ENCODE results near the gene PPP1R17.

Gene PPP1R17

DNA sequence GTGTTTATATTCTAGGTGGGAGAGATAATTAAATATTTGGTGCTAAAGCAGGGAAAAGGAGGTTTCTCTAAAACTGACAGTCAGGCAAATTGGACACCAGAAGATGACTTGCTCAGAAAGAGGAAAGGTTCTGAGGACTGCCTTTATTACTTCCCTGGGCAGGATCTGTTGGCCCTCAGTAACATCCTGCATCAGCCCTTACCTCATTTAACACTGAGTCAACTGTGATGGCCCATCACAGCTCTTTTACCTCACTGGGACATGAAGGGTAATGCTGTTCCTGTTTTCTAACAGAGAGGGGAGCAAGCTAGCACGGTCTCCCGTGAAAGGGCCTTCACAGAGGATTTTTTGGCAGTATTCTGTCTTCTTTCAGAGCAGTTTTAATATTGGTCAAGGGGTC lies 12.0 kb downstream of the PPP1R17 start:
- Histone ChIP-seq H3K4me3 (IDR thresholded peaks at IDR 0.05; ENCODE audit: insufficient read depth, low read depth, low read length) (no peak overlapping the region), H3K4me2 (no peak overlapping the region)
- TF ChIP-seq, protein P1, sequence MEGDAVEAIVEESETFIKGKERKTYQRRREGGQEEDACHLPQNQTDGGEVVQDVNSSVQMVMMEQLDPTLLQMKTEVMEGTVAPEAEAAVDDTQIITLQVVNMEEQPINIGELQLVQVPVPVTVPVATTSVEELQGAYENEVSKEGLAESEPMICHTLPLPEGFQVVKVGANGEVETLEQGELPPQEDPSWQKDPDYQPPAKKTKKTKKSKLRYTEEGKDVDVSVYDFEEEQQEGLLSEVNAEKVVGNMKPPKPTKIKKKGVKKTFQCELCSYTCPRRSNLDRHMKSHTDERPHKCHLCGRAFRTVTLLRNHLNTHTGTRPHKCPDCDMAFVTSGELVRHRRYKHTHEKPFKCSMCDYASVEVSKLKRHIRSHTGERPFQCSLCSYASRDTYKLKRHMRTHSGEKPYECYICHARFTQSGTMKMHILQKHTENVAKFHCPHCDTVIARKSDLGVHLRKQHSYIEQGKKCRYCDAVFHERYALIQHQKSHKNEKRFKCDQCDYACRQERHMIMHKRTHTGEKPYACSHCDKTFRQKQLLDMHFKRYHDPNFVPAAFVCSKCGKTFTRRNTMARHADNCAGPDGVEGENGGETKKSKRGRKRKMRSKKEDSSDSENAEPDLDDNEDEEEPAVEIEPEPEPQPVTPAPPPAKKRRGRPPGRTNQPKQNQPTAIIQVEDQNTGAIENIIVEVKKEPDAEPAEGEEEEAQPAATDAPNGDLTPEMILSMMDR (conservative IDR thresholded peaks at IDR 0.05; ENCODE audit: low read depth, low read length), result no peak

DNA sequence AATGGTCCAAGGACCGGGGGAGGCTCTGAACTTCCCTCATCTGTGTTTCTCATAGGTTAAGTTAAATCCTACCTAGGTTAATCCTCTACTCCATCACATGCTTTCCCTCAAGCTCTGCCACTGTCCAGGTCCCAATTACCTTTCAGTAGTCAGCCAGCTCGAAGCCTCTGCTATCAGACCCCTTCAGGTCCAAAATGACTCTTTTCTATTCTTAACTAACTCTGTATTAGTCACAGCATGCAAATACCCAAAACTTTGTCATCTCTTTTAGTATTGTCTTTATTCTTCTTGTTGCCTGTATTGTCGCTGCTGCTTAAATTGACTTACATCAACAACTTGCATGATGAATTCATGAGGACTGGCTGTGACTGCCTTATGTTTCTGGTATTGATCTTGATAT lies 15.3 kb downstream of the PPP1R17 start:
- no peaks in the 10 kb centered on the region for H3K36me3 ChIP-seq (ENCODE audit: insufficient read depth)
- H3K4me1 ChIP-seq (ENCODE audit: low read depth, poor library complexity, severe bottlenecking), result no peaks in the 10 kb centered on the region
- H3K27me3 ChIP-seq (ENCODE audit: insufficient read depth, low read depth), result no peaks in the 10 kb centered on the region
- H3K4me3 ChIP-seq (IDR thresholded peaks at IDR 0.05; ENCODE audit: insufficient read depth, low read depth, low read length), result no peak overlapping the region
- no peaks in the 10 kb centered on the region for H4K20me1 ChIP-seq (ENCODE audit: insufficient read depth)
- H3K27ac ChIP-seq, result no peak overlapping the region
- TF ChIP-seq, protein P1 (conservative IDR thresholded peaks at IDR 0.05; ENCODE audit: low read depth, low read length), result no peak
- no peaks in the 10 kb centered on the region for H3K79me2 ChIP-seq (ENCODE audit: insufficient read depth, low read depth)
- no peak overlapping the region for H3K9ac ChIP-seq
- H2AFZ ChIP-seq (ENCODE audit: low read depth), result no peak overlapping the region
- H3K4me2 ChIP-seq, result no peak overlapping the region

More for the DNA sequence above, 12.0 kb downstream of the PPP1R17 start:
- Histone ChIP-seq H3K9ac (no peak overlapping the region), H3K27ac (no peak overlapping the region), H3K27me3 (ENCODE audit: insufficient read depth, low read depth) (no peaks in the 10 kb centered on the region), H2AFZ (ENCODE audit: low read depth) (no peak overlapping the region), H3K4me1 (ENCODE audit: low read depth, poor library complexity, severe bottlenecking) (no peaks in the 10 kb centered on the region), H3K36me3 (ENCODE audit: insufficient read depth) (no peaks in the 10 kb centered on the region), H3K79me2 (ENCODE audit: insufficient read depth, low read depth) (no peaks in the 10 kb centered on the region), H4K20me1 (ENCODE audit: insufficient read depth) (no peaks in the 10 kb centered on the region)

DNA sequence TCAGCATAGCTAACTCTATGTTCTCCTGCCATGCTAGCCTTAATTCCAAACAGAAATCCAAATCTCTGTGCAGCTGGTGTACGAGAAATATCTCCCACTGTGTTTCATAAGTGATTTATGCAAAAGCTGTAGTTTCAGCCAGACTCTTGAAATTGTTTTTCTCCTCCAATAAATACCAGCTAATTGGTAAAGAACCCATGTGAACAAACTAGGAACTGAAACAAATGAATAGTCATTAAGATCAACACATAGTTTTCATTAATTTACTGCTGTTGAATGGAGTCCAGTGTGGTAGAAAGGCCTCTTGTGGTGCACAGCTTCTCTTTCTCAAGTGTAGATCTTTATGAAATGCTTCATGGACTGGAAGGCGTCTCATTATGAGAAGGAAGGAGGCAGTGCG lies 18.4 kb downstream of the PPP1R17 start:
- H4K20me1 ChIP-seq (ENCODE audit: insufficient read depth), result no peaks in the 10 kb centered on the region
- TF ChIP-seq, protein P1 (conservative IDR thresholded peaks at IDR 0.05; ENCODE audit: low read depth, low read length), result no peak
- H3K27me3 ChIP-seq (ENCODE audit: insufficient read depth, low read depth), result no peaks in the 10 kb centered on the region

DNA sequence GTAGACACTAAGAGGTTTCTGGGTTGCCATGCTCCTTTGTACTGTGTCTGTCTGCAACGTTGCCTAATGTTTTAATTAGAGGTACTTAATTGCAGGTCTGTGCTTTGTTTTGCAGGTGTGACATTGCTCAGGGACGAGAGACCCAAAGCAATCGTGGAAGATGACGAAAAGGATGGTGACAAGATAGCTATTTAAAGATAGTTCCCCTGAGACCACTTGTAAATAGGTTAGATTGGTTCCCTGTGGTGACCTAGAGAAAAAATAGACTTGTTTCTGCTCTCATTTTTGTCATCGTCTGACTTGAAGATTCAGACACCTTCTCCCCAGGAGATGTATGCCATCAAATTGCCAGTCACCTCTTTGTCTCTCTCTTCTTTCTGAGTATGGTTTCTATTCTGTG lies 20.1 kb downstream of the PPP1R17 start:
- Histone ChIP-seq H2AFZ (ENCODE audit: low read depth) (no peak overlapping the region), H3K4me3 (IDR thresholded peaks at IDR 0.05; ENCODE audit: insufficient read depth, low read depth, low read length) (no peak overlapping the region), H3K79me2 (ENCODE audit: insufficient read depth, low read depth) (no peaks in the 10 kb centered on the region), H3K27ac (no peak overlapping the region), H3K4me1 (ENCODE audit: low read depth, poor library complexity, severe bottlenecking) (no peaks in the 10 kb centered on the region), H3K4me2 (no peak overlapping the region), H3K36me3 (ENCODE audit: insufficient read depth) (no peaks in the 10 kb centered on the region), H3K9ac (no peak overlapping the region), H3K27me3 (ENCODE audit: insufficient read depth, low read depth) (no peaks in the 10 kb centered on the region), H4K20me1 (ENCODE audit: insufficient read depth) (no peaks in the 10 kb centered on the region)
- TF ChIP-seq, protein P1 (conservative IDR thresholded peaks at IDR 0.05; ENCODE audit: low read depth, low read length), result no peak

More for the DNA sequence above, 18.4 kb downstream of the PPP1R17 start:
- no peak overlapping the region for H3K9ac ChIP-seq
- H3K4me2 ChIP-seq, result no peak overlapping the region
- no peaks in the 10 kb centered on the region for H3K79me2 ChIP-seq (ENCODE audit: insufficient read depth, low read depth)
- H3K27ac ChIP-seq, result no peak overlapping the region
- no peak overlapping the region for H2AFZ ChIP-seq (ENCODE audit: low read depth)
- H3K4me3 ChIP-seq (IDR thresholded peaks at IDR 0.05; ENCODE audit: insufficient read depth, low read depth, low read length), result no peak overlapping the region
- no peaks in the 10 kb centered on the region for H3K36me3 ChIP-seq (ENCODE audit: insufficient read depth)
- no peaks in the 10 kb centered on the region for H3K4me1 ChIP-seq (ENCODE audit: low read depth, poor library complexity, severe bottlenecking)
